Activated CD8-positive, alpha-beta memory T cell treated with anti-CD3 and anti-CD28 coated beads, Interleukin-2, amount 50 U/mL, for 24 hours (primary cell): Measurements from ENCODE around the gene ACP3.
A peak's percentile ranks its signal among the peaks of the same experiment; 100 is the strongest.

ENCODE experiments used
- DNase-seq: peaks from one replicate; pipeline ENCODE4 v3.0.0-alpha.2; 2020; ENCODE audit errors: extremely low read depth

ACP3 gene

DNA sequence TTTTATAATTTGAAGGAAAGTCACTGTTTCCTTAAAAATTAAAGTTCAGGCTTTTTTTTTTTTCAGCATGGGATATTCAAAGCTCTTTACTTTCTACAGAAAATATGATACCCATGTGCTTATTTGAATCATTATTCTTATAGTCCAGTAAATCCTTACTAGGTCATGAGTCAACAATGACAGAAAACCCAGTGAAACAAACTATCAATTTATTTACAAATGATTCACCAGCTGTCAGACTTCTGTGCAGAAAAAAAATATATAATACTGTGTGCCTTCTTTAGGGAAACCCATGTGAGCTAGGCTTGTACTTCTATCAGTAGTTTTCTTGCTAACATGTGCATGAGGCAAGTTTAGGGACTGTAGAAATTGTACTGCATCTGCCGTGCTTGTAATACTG lies 1.2 kb downstream of the ACP3 start:
- DNase-seq, result no peak

DNA sequence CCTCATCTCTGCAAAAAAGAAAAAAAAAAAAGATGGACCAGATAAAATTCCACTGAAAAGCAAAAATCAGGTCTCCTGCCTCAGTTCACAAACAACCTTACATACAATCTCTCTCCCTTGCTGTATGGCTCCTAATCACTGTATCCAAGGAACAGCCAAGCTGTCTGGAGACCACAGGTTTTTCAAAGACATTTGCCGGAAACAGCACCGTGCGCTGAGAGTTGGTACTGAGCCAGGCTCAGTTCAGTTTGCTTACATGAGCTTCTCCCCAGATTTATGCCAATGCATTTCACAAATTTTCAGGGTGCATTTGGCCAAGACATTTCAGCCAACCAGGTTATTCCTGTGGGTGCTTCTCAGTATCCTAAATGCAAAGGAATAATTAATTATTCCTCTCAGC lies 4.1 kb downstream of the ACP3 start:
- no peak for DNase-seq

DNA sequence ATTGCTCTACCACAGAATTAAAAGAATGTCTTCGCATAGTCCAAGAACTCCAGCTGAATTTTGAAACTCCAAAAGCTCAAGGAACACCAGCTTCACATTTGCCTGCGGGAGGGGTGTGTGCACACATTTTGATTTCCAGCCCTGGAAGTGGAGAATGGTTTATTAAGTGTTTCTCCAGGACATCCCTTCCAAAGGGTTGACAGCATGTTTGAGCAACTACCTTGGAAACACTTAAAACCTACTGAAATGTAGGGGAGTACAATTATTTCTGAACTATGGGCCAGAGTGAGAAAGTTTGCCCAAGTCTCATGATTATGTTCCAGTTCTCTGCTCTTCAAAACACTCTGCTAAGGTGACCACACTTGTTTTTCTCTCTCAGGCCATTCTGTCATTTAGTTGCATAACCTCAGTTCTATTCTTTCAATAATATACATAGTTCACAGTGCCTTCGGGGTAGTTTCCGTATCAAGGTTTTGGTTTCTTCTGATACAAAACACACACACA lies 7.9 kb downstream of the ACP3 start:
- no peak for DNase-seq

DNA sequence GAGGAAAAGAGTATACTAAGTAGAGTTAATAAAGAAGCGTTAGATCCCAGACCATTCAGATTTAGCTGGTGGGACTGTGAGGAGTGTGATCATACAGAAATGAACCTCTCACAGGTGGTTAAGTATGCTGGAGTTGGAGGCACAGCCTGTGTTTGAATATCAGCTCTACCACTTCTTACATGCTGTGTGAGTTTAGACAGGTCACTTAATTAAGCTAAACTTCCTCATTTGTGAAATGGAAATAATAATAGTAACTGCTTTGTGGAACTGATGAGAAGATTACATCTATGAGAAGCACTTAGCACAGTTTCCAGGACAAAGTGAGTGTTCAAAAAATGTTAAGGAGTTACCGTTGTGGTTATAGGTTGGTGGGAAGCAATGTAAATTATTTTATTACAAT lies 8.4 kb downstream of the ACP3 start:
- DNase-seq, result no peak

DNA sequence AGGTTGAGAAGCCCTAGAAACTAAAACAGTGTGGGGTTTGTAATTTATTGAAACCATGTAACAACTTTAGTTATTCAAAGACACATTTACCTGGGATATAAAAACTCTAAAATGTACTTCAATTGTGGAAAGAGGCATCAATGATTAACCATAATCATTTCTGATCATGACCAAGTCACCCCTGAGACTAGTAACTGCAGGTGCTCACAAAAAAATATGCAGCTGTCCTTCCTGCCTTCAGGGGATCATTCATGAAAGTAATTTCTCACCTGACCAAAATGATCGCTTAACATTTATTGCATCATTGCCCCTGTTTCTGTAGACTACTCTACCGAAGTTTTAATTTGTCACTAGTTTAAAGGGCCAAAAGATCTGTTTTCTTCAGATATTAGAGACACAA lies 9.0 kb downstream of the ACP3 start:
- DNase-seq, result no peak

DNA sequence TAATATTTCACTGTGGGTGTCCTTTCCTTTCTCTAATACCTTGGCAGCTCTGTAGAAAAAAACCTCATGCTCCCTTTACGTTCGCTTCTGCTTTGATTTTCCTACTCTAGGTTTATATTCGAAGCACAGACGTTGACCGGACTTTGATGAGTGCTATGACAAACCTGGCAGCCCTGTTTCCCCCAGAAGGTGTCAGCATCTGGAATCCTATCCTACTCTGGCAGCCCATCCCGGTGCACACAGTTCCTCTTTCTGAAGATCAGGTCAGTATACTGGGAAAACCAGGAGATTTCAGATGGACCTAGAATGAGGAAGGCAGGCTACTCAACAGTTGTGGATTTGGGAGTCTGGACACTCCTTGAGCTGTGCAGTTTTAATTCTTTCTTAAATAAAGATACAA lies 14.9 kb downstream of the ACP3 start:
- no peak for DNase-seq

DNA sequence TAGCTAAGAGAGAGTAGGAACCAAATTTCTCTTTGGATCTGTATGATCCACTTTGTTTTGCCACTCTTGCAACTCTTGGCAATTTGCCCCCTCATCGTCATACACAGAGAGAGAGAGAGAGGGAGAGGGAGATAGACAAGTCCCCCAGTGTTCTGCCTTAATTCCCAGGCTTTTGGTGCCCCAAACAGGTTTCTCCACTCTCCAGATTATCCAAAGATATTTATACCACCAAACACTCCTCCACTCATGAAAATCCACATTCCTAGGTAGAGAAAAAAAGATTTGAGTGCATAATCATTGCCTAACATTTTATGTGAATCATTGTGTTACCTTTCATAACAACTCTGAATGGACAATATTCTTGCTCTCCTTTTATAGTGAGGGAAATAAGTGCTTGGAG lies 15.3 kb downstream of the ACP3 start:
- DNase-seq, result no peak

DNA sequence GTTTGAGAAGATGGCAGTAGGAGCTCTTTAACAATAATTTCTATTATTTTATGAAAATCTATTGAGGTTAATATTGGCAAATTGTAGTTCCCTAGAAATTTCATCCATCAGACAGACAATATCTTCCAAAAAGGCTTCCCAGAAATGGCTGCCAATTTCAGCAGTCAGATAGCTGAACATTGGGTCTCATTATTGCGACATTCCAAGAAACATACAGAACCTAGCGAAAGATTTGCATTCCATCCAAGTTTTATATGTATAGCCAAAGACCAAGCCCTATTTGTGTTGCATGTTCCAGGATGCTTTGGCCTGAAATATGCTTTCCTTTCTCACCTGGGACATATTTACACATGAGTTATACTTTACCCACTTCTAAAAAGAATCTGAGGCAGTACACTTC lies 24.5 kb downstream of the ACP3 start:
- DNase-seq, result no peak

DNA sequence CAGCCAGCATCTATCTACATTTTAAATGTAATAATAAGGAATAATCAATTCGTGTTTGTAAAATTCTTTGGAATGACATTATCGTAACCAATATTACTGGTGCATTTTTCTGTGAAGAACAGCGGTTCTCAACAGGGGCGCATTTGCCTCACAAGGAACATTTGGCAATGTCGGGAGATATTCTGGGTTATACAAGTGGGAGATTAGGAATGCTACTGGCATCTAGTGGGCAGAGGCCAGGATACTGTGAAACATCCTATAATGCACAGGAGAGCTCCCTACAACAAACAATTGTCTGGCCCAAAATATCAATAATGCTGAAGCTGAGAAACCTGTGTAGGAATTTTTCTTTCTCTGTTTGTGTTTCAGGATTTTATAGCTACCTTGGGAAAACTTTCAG lies 25.0 kb downstream of the ACP3 start:
- DNase-seq, result no peak

DNA sequence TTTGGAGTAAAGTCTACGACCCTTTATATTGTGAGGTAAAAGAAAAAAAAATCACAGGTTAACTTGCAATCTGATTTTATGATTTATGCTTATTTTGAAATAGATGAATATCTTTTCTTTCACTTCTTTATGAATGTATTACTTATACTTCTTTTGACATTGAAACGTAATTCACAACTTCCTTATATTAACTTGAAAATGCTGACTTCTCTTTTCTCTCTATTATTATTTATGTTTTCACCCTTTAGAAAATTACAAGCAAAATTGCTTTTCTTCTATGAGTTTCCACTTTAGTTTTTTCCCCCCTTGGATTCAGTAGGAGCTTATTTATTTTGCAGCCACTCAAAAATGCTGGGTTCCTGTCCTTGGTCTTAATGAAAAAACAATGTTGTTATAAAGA lies 25.4 kb downstream of the ACP3 start:
- no peak for DNase-seq

DNA sequence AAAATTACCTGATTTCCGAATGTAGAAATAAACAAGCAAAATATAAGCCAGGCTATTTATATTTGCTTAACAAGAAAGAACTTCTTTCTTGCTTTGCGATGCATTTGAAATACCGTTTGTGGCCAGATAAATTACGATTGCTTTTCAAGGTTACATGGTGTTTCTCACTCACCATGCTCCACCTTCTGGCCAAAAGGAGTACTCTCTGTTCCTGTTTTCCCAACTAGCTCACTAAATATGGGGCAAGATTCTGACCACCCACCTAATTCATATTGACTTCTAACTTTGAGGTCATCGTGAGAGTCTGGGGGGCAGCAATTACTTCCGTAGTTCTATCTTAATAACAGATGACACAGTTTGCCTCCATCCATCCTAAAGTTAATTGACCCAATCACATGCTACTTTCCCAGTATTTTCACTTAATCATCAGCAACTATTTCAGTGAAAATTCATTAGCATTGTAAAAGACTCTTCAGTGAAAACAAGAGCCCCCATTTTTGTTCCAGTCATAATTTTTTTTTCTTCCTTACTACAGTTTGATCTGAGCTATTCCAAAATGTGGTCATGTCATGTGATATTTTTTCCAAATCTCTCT lies 25.9 kb downstream of the ACP3 start:
- no peak for DNase-seq

DNA sequence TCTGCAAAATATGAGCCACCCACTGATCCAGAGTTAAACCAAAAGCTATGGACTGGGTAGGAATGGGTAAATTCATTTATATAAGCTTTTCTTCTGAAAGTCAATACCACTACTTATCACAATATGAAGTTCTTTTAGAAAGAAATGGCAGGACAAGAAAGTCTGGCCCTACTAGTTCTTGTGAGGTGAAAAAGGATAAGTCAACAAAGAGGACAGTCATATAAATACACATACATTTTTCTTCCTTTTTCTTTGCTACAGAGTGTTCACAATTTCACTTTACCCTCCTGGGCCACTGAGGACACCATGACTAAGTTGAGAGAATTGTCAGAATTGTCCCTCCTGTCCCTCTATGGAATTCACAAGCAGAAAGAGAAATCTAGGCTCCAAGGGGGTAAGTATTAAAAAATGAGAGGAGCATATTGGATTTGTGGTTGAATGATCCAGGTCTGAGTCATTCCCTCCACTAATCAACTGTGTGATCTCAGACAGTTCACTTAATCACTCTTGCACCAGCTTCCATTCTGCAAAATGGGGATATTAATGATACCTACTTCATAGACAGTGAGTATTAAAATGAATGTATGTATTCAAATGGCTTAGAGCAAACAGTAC lies 27.6 kb downstream of the ACP3 start:
- DNase-seq, result no peak

DNA sequence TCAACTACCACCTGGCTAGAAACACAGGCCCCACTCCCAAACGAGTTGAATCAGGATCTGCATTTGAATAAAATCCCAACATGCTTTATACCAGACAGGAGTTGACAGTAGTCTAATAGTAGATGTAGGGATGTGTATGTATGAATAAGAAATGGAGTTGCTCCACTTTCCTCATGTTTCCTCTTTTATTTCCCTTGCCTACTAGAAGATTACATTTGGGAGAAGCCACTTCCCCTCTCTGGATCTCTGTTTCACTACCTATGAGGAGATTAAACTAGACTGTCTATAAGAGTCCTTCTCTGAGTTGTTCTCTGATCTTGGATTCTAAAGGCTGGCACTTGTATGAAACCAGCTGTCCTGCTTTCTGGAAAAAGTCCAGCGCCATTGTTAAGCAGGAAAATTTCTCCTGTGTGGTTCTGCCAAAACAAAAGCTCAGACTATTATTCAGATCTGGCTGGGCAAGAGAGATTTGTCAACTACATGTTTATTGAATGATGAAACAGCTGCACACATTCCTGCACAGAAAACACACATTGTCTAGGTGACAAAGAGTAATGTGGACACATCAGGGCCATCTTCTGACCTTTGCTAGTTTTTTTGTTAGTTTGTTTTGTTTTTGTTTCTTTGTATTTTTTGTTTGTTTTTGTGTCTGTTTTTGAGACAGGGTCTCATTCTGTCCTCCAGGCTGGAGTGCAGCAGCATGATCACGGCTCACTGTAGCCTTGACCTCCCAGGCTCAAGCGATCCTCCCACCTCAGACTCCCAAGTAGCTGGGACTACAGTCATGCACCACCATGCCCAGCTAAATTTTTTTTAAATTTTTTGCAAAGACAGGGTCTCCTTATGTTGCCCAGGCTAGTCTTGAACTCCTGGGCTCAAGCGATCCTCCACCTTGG lies 29.9 kb downstream of the ACP3 start:
- DNase-seq, result no peak

DNA sequence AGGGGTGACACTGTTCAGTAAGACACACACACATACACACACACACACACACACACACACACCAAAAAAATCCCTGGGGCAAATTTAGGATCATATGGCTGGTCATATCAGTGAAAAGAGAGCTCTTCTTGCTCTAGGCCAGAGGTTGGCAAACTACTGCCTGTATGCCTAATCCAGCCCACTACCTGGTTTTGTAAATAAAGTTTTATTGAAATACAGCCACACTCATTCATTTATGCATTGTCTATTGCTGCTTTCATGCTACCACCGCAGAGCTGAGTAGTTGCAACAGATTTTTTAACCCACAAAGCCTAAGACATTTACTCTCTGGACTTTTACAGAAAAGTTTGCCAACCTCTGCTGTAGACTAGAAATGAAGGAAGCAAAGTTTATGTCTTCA lies 30.6 kb downstream of the ACP3 start:
- DNase-seq, result no peak

DNA sequence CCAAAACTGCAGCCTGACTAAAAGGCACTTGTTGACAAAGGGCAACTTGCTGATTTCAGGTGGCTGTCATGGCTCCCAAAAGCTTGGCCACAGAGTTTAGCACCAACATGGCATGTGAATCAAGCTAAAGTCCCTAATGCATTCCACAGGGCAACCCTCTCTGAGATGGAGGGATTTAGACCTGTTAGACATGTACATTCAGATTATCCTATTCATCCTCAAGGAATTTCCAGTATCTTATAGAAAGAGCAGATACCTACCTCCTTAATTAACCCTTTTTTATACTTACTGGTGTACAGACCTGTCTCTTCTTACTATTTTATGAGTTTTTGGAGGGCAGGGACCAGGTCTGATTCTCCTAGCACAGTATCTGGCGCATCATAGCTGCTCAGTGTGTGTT lies 31.3 kb downstream of the ACP3 start:
- DNase-seq, result no peak

DNA sequence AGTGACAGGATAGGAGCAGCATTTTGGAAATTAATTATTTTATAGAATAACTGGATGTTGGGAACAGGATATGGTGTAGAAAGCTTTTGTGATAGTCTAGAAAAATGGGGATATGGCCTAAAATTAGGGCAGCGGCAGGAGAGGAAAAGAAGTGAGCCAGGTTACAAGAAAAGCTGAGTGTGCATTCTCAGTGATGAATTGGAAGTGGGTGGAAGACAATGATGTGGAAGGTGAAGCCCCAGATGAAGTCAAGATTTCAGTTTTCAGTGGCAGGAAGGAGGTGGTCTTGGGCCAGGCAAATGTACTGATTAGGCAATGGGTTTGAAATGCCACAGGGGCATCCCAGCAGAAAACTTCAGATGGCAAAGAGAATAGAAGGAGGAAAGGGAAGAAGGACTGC lies 33.6 kb downstream of the ACP3 start:
- DNase-seq, result no peak

DNA sequence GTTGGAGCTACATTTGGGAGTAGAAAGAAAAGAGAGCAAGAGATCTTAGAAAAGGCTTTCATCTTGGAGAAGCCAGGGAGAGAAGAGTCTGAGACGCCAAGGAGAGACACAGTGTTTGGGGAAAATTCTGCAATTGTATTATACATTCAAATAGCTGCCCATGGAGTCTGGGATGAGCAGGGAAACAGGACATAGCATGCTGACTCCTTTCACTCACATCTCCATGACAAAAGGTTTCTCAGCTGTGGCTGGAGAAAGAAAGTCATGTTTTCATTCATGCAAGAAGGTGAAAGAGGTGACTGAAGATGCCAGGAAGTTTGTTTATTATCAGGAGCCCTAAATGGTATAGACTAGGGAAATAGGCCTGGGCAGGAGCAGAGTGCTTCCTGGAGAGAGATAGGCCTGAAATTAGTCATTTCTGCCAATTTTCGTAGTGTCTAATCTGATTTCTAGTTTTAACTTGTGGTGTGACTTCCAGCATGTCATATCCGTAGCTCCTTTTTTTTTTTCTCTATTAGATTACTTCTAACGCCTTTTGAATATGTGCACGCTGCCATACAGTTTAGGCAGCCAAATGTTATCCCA lies 34.1 kb downstream of the ACP3 start:
- DNase-seq, result no peak

DNA sequence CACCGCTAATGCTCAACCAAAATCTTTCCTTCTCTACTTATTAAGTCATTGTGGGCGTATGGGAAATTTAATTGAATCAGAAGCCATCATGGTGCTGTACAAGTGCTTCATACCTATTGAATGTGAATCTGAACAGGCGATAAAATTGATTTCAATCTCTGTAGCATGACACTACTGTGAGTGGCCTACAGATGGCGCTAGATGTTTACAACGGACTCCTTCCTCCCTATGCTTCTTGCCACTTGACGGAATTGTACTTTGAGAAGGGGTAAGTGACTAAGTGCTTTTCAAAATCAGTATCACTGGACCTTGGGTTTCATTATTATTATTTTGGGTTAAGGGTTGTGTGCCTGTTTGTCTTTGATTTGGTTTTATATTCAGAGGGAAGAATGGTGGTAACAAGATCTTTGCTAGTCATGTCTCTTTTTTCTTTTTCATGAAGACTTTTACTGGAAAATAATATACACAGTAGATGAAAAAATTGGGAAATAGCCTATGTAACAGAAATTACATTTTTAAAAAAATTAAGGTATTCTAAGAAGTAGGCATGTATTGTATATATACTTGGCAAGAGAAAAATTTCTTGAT lies 35.4 kb downstream of the ACP3 start:
- DNase-seq, result peak; percentile 38

DNA sequence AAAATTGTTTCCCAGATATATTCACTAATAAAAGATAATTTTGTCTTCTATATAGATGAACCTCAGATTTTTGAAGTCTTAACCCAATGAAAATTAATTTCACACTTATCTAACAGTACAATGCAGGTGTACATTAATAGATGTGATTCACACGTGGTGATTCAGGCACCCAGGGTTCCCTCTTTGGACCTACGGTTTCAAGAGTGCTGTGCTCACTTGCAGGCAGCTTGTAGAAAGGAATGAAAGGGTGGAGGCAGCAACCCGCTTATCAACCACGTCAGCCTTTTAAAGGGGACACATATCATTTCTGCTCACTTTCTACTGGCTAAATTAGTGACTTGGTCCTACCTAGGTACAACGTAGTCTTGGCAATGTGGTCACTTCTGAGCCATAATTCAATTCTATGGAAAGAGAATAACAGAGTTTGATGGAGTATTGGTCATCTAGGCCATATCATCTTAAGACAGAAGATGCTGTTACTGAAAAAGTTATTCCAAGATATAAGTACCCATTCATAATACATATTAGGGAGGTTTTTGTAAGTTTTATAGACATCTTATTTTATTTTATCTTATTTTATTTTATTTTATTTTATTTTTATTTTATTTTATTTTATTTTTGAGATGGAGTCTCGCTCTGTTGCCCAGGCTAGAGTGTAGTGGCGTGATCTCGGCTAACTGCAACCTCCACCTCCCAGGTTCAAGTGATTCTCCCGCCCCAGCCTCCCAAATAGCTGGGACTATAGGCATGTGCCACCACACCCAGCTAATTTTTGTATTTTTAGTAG lies 37.9 kb downstream of the ACP3 start:
- DNase-seq, result no peak

DNA sequence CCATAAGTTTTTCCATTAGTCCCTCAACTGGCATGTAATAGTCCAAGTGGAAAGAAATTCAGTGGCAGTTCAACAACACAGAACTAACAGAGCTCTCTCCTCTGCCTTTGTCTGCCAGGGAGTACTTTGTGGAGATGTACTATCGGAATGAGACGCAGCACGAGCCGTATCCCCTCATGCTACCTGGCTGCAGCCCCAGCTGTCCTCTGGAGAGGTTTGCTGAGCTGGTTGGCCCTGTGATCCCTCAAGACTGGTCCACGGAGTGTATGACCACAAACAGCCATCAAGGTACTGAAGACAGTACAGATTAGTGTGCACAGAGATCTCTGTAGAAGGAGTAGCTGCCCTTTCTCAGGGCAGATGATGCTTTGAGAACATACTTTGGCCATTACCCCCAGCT lies 39.4 kb downstream of the ACP3 start:
- DNase-seq, result no peak

DNA sequence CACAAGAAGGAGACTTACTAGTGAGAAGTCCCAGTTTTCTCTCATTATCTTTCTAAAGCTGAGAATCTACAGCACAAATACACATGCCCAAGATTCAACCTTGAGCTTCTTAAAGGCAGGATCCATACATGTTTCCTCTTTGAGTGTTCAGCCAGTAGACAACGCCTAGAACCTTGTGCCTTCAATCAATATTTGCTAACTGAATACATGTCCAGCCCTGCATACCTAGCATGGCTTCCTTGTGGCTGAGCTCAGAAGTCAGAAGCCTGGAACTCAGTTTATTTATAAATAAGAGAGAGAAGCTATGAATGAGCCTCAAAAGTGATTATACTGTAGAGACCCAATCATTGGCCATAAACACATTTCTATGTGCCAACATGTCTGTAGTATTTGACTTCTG lies 43.5 kb downstream of the ACP3 start:
- no peak for DNase-seq
